K562 (cell line): Measurements from ENCODE around the gene CNTN5. TPM values are rescaled to one million over a fixed set of nuclear protein-coding genes. Genes with fewer than 3 reads are reported as not detected.

Experiments
- ATAC-seq: fragments of 200-7000 bp; cut with Tn5 transposase; 3 replicates; pipeline ENCODE4 v1.9.1; 2020; ENCODE audit warnings: moderate library complexity
- BruUV-seq: library from RNA; stranded (reverse); fragments of 400-500 nt; replicated peaks from 2 replicates; lab custom pipeline; 2021; lab: Mats Ljungman, UMichigan
- CTCF ChIA-PET: fragments of 300-600 bp; formaldehyde crosslinking; extraction: SDS; loops from one replicate; lab custom pipeline; 2021; ENCODE audit warnings: low intra/inter-chr PET ratio; lab: Yijun Ruan, JAX
- POLR2A ChIA-PET: fragments of 300-600, 350-650 bp; sonication (Branson Sonifier 250); formaldehyde crosslinking; extraction: SDS; loops from one replicate; lab custom pipeline; 2021; ENCODE audit warnings: antibody characterized with exemption, inconsistent platforms; lab: Yijun Ruan, JAX
- DNase-seq, 4 experiments: peaks; one replicate each; pipeline versions ENCODE4 v3.0.0 to v3.0.0-alpha.2; 2011 to 2018; ENCODE audit warnings: low spot score in 3 of 4, mixed read lengths in 3 of 4; ENCODE audit errors: extremely low read depth in 1 of 4
- FAIRE-seq: peaks from 2 replicates; lab custom pipeline; 2011; peaks lifted over from hg19 to GRCh38; lab: Jason Lieb, UNC
- H2AFZ ChIP-seq: 2 replicates; pipeline ENCODE4 v1.6.0; 2011; ENCODE audit warnings: low read depth, low read length, control low read depth, inconsistent platforms
- H3K27ac ChIP-seq: fragments of 200-600 bp; 3 replicates; pipeline ENCODE4 v1.8.0; 2011; ENCODE audit warnings: low read depth, mild to moderate bottlenecking, control low read depth, inconsistent platforms, low read length, moderate library complexity, mixed read lengths; ENCODE audit errors: extremely low read depth
- H3K27me3 ChIP-seq, 2 experiments: fragments of 300-600 bp in 1 of 2; 2 replicates in 1 of 2; 3 replicates in 1 of 2; pipeline versions ENCODE4 v1.6.0 to v1.8.0; 2011; ENCODE audit warnings: inconsistent platforms in 2 of 2, low read length in 2 of 2, mild to moderate bottlenecking in 1 of 2, mixed read lengths in 1 of 2, moderate library complexity in 1 of 2; ENCODE audit not compliant: control insufficient read depth in 2 of 2, insufficient read depth in 2 of 2
- H3K36me3 ChIP-seq: fragments of 300-600 bp; 3 replicates; pipeline ENCODE4 v1.8.0; 2011; ENCODE audit warnings: mild to moderate bottlenecking, low read length, inconsistent platforms; ENCODE audit not compliant: control insufficient read depth, insufficient read depth
- H3K4me1 ChIP-seq, 2 experiments: fragments of 200-600 bp in 1 of 2; replicated peaks in 1 of 2; 2 replicates in 1 of 2; 3 replicates in 1 of 2; pipeline versions ENCODE4 v1.5.1 to v1.8.0; 2011; ENCODE audit warnings: inconsistent platforms in 2 of 2, low read length in 2 of 2, mild to moderate bottlenecking in 1 of 2, mixed read lengths in 1 of 2, moderate library complexity in 1 of 2; ENCODE audit not compliant: control insufficient read depth in 2 of 2, insufficient read depth in 2 of 2
- H3K4me2 ChIP-seq: 2 replicates; pipeline ENCODE4 v1.6.1; 2011; ENCODE audit warnings: low read length, control low read depth, inconsistent platforms, mixed read lengths; ENCODE audit not compliant: insufficient read depth
- H3K4me3 ChIP-seq: fragments of 200-600 bp; sonication (generic), shearing (Covaris generic); 2 replicates; pipeline ENCODE4 v1.5.1; 2016; ENCODE audit warnings: control low read depth, inconsistent platforms
- H3K79me2 ChIP-seq: fragments of 200-600 bp; 3 replicates; pipeline ENCODE4 v1.8.0; 2011; ENCODE audit warnings: low read length, inconsistent platforms; ENCODE audit not compliant: control insufficient read depth, insufficient read depth
- H3K9ac ChIP-seq, 2 experiments: 2 replicates each; pipeline versions ENCODE4 v1.6.0 to v1.6.1; 2011; ENCODE audit warnings: low read depth in 2 of 2, low read length in 2 of 2, control low read depth in 1 of 2, inconsistent platforms in 1 of 2, mild to moderate bottlenecking in 1 of 2, mixed read lengths in 1 of 2; ENCODE audit not compliant: insufficient read depth in 1 of 2
- H3K9me1 ChIP-seq: one replicate; pipeline ENCODE4 v1.6.0; 2011; ENCODE audit warnings: inconsistent platforms, mild to moderate bottlenecking, low read length, moderate library complexity; ENCODE audit not compliant: control insufficient read depth, insufficient read depth
- H3K9me3 ChIP-seq: replicated peaks from 2 replicates; pipeline ENCODE4 v1.5.1; 2011; ENCODE audit warnings: low read depth, low read length, inconsistent platforms; ENCODE audit not compliant: control insufficient read depth, insufficient read depth
- H4K20me1 ChIP-seq: replicated peaks from 2 replicates; pipeline ENCODE4 v1.6.1; 2011; ENCODE audit warnings: low read length, inconsistent platforms, mixed read lengths; ENCODE audit not compliant: control insufficient read depth, insufficient read depth
- DACH1 ChIP-seq: fragments of 450-650 bp; IDR thresholded peaks from 2 replicates; pipeline ENCODE4 v1.6.1; 2018; ENCODE audit not compliant: partially characterized antibody
- ERF ChIP-seq: fragments of 450-650 bp; formaldehyde crosslinking; IDR thresholded peaks from 2 replicates; pipeline ENCODE4 v1.4.0; 2020; ENCODE audit warnings: mild to moderate bottlenecking, mixed read lengths
- HDAC8 ChIP-seq: fragments of 450-650 bp; IDR thresholded peaks from 2 replicates; pipeline ENCODE4 v1.6.1; 2016; ENCODE audit warnings: mild to moderate bottlenecking, missing genetic modification characterization, moderate library complexity, missing compliant biosample characterization
- KDM4B ChIP-seq, 2 experiments: fragments of 450-650 bp in 1 of 2; sonication (generic) in 1 of 2; IDR thresholded peaks; 2 replicates each; pipeline ENCODE4 v1.6.1; 2016 to 2017; ENCODE audit warnings: borderline replicate concordance in 2 of 2, antibody characterized with exemption in 1 of 2, low read depth in 1 of 2, mild to moderate bottlenecking in 1 of 2
- MED1 ChIP-seq: sonication (generic); formaldehyde crosslinking; IDR thresholded peaks from 2 replicates; pipeline ENCODE4 v1.8.1; 2023; ENCODE audit warnings: missing genetic modification reagents, borderline replicate concordance
- PTRF ChIP-seq: fragments of 450-650 bp; IDR thresholded peaks from 2 replicates; pipeline ENCODE4 v1.6.1; 2016; ENCODE audit warnings: mild to moderate bottlenecking, missing genetic modification characterization, missing compliant biosample characterization
- SRF ChIP-seq, 2 experiments: fragments of 250-450, 450-650 bp in 1 of 2; sonication (Bioruptor Pico) in 1 of 2; sonication (generic) in 1 of 2; formaldehyde crosslinking; IDR thresholded peaks; 2 replicates each; pipeline versions ENCODE4 v1.5.0 to v1.5.1; 2020 to 2022; ENCODE audit warnings: mild to moderate bottlenecking in 1 of 2, missing genetic modification reagents in 1 of 2
- STAT5B ChIP-seq: fragments of 250-450 bp; sonication (Bioruptor Pico); IDR thresholded peaks from 2 replicates; pipeline ENCODE4 v1.8.0; 2021; ENCODE audit warnings: mild to moderate bottlenecking, inconsistent platforms
- TCFL5 ChIP-seq: fragments of 250-450 bp; sonication (Bioruptor Pico); conservative IDR thresholded peaks from 2 replicates; pipeline ENCODE4 v1.6.1; 2021; ENCODE audit warnings: mild to moderate bottlenecking, moderate library complexity, matching md5 sums
- ZBED1 ChIP-seq: IDR thresholded peaks from 2 replicates; pipeline ENCODE4 v1.6.1; 2014
- ZNF589 ChIP-seq: fragments of 200-800 bp; sonication (Bioruptor generic); IDR thresholded peaks from 2 replicates; pipeline ENCODE4 v1.6.1; 2016; ENCODE audit warnings: low read depth, missing genetic modification characterization, missing compliant biosample characterization
- WGBS: fragments of 100-300 bp; shearing (Covaris generic); methylation state at CpG from one replicate; pipeline ENCODE4 v1.1.6; 2016; ENCODE audit warnings: low coverage, mixed read lengths; ENCODE audit not compliant: insufficient coverage; ENCODE audit errors: missing lambda C conversion rate; 5-methylcytosine and 5-hydroxymethylcytosine counted together
- in situ Hi-C: fragments of 300-500 bp; cut with MboI; formaldehyde crosslinking; loops from 4 replicates; pipeline ENCODE4 v1.15.0; 2018; ENCODE audit warnings: inconsistent platforms, mixed read lengths
- intact Hi-C: fragments of 100-400 bp; cut with micrococcal nuclease; formaldehyde crosslinking; loops from 2 replicates; pipeline ENCODE4 v1.14.2; 2022
- polyA plus RNA-seq, 8 experiments: library from polyadenylated mRNA; depleted of rRNA in 4 of 8; stranded (reverse) in 5 of 8; unstranded in 3 of 8; fragments of >200 nt; fragmentation: Nextera tagmentation in 2 of 8; fragmentation: Illumina TruSeq in 1 of 8; extraction: Ambion mirVana in 2 of 8; extraction: Trizol in 1 of 8; gene quantifications; 2 replicates each; pipeline versions ENCODE4 v1.2.1 to v1.2.3, GENCODE V29; 2011 to 2014; ENCODE audit warnings: inconsistent platforms in 1 of 8, missing spikeins in 1 of 8
- total RNA-seq, 7 experiments: library from RNA; depleted of rRNA in 6 of 7; stranded (reverse); fragments of >200 nt in 6 of 7; fragmentation: Illumina TruSeq in 2 of 7; extraction: Trizol in 2 of 7; gene quantifications; 2 replicates each; pipeline versions ENCODE4 v1.2.1 to v1.2.3, GENCODE V29; 2011 to 2021; ENCODE audit warnings: low replicate concordance in 1 of 7
- TF ChIP-seq, protein P1 (sequence below): sonication (generic); formaldehyde crosslinking; IDR thresholded peaks from 2 replicates; pipeline ENCODE4 v1.5.0; 2020; ENCODE audit warnings: missing genetic modification reagents
- TF ChIP-seq, protein P2 (sequence below): fragments of 250-450 bp; sonication (Bioruptor Pico); IDR thresholded peaks from 2 replicates; pipeline ENCODE4 v1.4.0; 2020; ENCODE audit warnings: mild to moderate bottlenecking, moderate library complexity, borderline replicate concordance
- TF ChIP-seq, protein P3 (sequence below): fragments of 450-650 bp; IDR thresholded peaks from 2 replicates; pipeline ENCODE4 v1.6.1; 2014; ENCODE audit warnings: low read depth, mild to moderate bottlenecking, moderate library complexity, borderline replicate concordance

Gene CNTN5
- total and polyA plus RNA-seq, 9 of the 15 experiments (the other 6 are each of a cell fraction or from before 2014, with no cell fraction given) = 0.03 TPM; not detected in 8

DNA sequence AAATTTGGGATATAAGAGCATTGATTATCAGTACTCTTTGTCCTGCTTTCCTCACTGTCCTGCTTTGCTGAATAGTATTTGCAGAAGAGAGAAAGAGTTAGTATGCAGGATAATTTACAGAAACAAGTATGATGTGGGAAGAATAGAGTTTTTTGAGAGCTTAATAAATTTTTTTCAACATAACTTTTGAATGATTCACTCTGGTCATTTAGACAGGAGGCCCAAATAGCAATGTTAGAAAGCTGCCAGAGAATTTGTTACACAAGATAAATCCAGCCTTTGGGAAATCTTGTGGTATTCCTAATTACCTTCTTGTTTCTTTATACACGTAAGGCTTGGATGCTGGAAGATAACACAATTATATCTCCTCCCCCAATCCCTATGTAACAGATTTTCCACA, 484.6 kb downstream of the CNTN5 start:
- FAIRE-seq (no peak), DNase-seq (no peak), ATAC-seq (no peak)
- Histone ChIP-seq H3K36me3 (no peaks in the 10 kb centered on the region), H3K9me1 (no peaks in the 10 kb centered on the region), H3K9ac (no peak overlapping the region), H3K79me2 (no peaks in the 10 kb centered on the region), H3K4me2 (no peak overlapping the region), H3K4me1 (no peaks in the 10 kb centered on the region), H3K4me3 (no peak overlapping the region), H3K27me3 (no peaks in the 10 kb centered on the region), H3K27ac (no peak overlapping the region), H3K9me3 (no peaks in the 10 kb centered on the region), H4K20me1 (no peaks in the 10 kb centered on the region), H2AFZ (no peak overlapping the region)
- BruUV-seq = no TSS peak
- in situ Hi-C loops = no loop called here
- CTCF ChIA-PET = no interaction called here
- WGBS = 0% methylated on average over 1 of the region's 1 CpG
- POLR2A ChIA-PET = no interaction called here
- TF ChIP-seq ZNF589 (CRISPR knock-in tag) (no peak), MED1 (CRISPR knock-in tag) (no peak), ZBED1 (no peak), STAT5B (CRISPR knock-in tag) (no peak), DACH1 (no peak), KDM4B (IDR thresholded peaks at IDR 0.05; ENCODE audit: borderline replicate concordance in 2 of 2, low read depth in 1 of 2) (no peak), SRF (CRISPR knock-in tag; IDR thresholded peaks at IDR 0.05) (no peak), PTRF (tag) (no peak), ERF (CRISPR knock-in tag) (no peak), HDAC8 (tag) (no peak), TCFL5 (CRISPR knock-in tag) (no peak)
- TF ChIP-seq, protein P1, sequence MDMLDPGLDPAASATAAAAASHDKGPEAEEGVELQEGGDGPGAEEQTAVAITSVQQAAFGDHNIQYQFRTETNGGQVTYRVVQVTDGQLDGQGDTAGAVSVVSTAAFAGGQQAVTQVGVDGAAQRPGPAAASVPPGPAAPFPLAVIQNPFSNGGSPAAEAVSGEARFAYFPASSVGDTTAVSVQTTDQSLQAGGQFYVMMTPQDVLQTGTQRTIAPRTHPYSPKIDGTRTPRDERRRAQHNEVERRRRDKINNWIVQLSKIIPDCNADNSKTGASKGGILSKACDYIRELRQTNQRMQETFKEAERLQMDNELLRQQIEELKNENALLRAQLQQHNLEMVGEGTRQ = no peak
- TF ChIP-seq, protein P2, sequence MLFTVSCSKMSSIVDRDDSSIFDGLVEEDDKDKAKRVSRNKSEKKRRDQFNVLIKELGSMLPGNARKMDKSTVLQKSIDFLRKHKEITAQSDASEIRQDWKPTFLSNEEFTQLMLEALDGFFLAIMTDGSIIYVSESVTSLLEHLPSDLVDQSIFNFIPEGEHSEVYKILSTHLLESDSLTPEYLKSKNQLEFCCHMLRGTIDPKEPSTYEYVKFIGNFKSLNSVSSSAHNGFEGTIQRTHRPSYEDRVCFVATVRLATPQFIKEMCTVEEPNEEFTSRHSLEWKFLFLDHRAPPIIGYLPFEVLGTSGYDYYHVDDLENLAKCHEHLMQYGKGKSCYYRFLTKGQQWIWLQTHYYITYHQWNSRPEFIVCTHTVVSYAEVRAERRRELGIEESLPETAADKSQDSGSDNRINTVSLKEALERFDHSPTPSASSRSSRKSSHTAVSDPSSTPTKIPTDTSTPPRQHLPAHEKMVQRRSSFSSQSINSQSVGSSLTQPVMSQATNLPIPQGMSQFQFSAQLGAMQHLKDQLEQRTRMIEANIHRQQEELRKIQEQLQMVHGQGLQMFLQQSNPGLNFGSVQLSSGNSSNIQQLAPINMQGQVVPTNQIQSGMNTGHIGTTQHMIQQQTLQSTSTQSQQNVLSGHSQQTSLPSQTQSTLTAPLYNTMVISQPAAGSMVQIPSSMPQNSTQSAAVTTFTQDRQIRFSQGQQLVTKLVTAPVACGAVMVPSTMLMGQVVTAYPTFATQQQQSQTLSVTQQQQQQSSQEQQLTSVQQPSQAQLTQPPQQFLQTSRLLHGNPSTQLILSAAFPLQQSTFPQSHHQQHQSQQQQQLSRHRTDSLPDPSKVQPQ (CRISPR knock-in tag) = no peak
- TF ChIP-seq, protein P3, sequence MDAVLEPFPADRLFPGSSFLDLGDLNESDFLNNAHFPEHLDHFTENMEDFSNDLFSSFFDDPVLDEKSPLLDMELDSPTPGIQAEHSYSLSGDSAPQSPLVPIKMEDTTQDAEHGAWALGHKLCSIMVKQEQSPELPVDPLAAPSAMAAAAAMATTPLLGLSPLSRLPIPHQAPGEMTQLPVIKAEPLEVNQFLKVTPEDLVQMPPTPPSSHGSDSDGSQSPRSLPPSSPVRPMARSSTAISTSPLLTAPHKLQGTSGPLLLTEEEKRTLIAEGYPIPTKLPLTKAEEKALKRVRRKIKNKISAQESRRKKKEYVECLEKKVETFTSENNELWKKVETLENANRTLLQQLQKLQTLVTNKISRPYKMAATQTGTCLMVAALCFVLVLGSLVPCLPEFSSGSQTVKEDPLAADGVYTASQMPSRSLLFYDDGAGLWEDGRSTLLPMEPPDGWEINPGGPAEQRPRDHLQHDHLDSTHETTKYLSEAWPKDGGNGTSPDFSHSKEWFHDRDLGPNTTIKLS = no peak
- intact Hi-C loops = no loop called here
